Adipocyte (in vitro differentiated cells): ENCODE results near the gene RAB31.

Experiments
- DNase-seq: peaks from one replicate; pipeline ENCODE4 v3.0.0-alpha.2; 2015; ENCODE audit warnings: low read depth
- H3K27me3 ChIP-seq: replicated peaks from 2 replicates; pipeline ENCODE4 v1.7.0; 2013; ENCODE audit warnings: mild to moderate bottlenecking, low read length, moderate library complexity; ENCODE audit not compliant: control insufficient read depth, insufficient read depth
- H3K36me3 ChIP-seq: 2 replicates; pipeline ENCODE4 v1.7.0; 2013; ENCODE audit warnings: low read length, mild to moderate bottlenecking, moderate library complexity; ENCODE audit not compliant: control insufficient read depth, insufficient read depth, severe bottlenecking
- H3K4me1 ChIP-seq: 2 replicates; pipeline ENCODE4 v1.7.0; 2013; ENCODE audit warnings: mild to moderate bottlenecking, low read length, moderate library complexity; ENCODE audit not compliant: control insufficient read depth, insufficient read depth
- H3K4me3 ChIP-seq: 2 replicates; pipeline ENCODE4 v1.7.0; 2013; ENCODE audit warnings: mild to moderate bottlenecking, low read length, moderate library complexity
- H3K9ac ChIP-seq: 2 replicates; pipeline ENCODE4 v1.7.0; 2013; ENCODE audit warnings: mild to moderate bottlenecking, low read length, moderate library complexity
- H3K9me3 ChIP-seq: 2 replicates; pipeline ENCODE4 v1.7.0; 2013; ENCODE audit warnings: mild to moderate bottlenecking, low read length, moderate library complexity; ENCODE audit not compliant: control insufficient read depth

Gene RAB31

DNA sequence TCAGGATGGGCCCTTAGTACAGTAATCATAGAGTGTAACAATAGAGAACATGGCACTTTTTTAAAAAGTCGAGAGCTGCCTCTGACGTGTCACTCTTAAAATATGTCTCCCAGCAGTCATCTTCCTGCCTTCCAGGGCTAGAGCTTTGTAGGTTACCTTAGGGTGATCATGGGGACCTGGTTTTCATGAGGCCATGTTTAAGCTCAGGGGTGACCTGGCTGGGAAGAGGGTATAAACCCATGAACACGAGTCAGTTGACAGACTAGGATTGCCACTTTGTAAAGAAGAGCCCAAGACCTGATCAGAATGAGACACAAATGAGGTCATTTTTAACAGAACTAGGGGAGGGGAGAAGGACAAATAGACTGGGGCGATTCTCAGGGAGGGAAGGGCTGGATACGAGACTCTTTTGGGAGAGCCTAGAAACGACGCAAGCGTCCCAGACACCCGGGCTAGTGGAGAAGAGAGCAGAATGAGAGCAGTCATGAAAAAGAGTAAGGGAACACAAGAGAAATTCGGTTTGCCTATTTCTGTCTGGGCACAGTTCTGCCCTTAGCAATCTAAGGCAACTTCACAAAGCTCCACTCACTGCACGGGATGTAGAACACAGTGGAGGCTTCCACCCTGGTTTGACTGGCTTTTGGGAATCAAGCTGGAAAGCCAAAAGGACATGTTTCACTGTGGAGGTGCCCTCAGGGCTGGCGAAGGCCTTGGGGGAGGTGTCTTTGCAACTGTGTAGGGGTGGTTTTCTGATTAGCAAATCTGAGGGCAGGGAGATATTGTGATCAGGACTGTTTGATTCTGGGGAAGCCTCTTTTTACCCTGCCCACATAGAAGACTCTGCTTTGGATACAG is 1.8 kb upstream of the RAB31 start:
- no peaks in the 10 kb centered on the region for H3K27me3 ChIP-seq
- DNase-seq = peak; percentile 46
- no peaks in the 10 kb centered on the region for H3K9me3 ChIP-seq
- no peak overlapping the region for H3K4me3 ChIP-seq
- H3K9ac ChIP-seq = no peak overlapping the region
- H3K4me1 ChIP-seq = peaks cover 40% of the 10 kb centered on the region
- no peaks in the 10 kb centered on the region for H3K36me3 ChIP-seq

DNA sequence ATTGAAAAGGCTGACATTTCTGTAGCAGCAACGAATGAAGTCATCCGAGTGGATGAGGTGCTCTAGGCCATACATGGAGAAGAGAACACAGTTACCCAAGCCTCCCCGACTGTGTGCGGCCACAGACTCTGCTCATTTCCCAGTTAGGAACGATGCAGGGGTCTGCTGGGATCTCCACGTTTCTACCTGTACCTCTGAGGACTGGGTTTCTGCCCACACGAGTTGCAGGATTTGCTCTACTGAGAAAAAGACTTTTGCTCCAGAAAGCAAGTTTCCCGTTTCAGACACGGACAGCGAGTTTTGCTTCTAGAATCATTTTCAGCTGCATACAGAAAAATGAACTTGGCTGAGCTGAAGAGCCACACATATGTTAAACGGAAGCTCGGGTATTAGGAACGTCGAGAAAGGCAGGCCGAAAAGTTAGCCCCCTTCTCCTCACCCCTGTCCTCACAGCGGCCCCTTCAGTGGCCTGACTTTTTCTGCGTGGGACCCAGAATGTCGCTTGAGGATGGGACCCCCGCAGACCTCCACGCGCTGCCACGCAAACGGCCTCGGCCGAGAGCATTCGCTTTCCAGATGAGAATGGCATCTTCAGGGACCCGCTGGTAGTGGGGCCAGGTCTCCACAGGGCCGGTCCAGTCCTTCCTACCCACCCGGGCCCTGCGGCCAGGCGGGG is 582 bp upstream of the RAB31 start:
- H3K9ac ChIP-seq = peak overlapping the region; percentile 88
- H3K36me3 ChIP-seq = no peaks in the 10 kb centered on the region
- peaks cover 48% of the 10 kb centered on the region for H3K4me1 ChIP-seq
- peak overlapping the region; percentile 90 for H3K4me3 ChIP-seq
- DNase-seq = peak; percentile 61
- no peaks in the 10 kb centered on the region for H3K9me3 ChIP-seq
- H3K27me3 ChIP-seq = no peaks in the 10 kb centered on the region

DNA sequence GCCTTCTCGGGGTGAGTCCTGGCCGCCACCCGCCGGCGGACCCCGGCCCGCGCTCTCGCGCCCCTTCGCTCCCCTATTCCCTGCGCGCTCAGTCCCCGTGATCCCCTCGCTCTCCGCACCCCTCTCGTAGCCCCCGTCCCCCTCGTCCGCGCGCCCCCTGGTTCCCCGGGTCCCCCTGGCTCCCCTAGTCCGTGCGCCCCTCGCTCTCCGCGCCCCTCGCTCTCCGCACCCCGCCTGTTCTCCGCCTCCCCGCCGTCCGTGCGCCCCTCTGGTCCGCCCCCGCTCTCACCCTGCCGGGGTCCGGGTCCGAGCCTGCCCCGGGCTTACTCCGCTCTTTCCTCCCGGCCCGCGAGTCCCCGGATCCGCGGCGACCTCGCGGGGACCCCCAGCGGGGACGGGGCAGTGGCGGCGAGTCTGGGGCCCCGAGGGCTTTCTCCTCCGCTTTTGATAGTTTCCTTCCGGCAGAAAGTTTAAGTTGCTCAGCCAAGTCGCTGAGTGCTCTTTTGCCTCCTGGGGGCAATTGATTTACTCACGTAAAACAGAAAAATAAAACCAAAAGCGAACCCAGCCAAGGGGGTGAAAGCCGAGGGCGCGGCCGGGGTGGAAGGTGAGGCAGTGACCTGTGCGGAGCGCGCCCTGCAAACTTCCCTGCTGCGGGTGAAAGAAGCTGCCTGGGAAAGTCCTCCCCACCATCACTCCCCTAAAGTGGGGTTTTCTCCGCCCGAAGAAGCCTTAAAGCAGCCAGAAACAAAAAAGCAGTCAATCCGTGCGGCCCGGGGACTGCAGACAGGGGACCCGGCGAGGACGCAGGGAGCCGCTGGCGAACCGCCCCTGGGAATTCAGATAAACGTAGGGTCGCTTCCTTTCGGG is 568 bp downstream of the RAB31 start:
- DNase-seq = peak; percentile 48
- Histone ChIP-seq H3K27me3 (no peaks in the 10 kb centered on the region), H3K4me1 (peaks cover 53% of the 10 kb centered on the region)

DNA sequence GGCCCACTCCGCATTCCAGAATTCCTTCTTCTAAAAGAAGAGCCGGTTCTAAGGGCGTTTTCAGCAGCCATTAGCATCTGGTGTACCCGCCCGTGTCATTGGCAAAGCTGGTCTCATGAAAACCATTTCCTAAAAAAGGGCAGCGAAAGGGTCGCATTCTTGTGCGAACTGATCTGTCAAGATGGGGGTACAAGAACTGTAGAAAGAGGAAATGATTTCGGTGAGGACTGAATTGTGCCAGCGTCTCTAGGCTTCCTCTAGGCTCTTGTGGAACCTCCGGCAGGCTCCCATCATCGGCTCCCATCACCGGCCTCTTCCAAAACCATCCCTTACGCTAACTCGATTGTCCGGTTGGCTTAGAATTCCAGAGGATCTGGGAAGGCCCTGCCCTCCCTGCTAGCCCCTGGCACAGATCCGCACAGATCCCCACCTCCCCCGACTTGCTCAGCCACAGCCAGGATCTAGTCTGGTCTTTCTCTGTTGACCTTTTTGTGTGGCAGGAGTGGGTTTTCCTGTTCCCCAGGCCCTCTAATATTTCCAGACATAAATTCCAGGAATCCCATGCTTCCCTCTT is 1.3 kb downstream of the RAB31 start:
- H3K36me3 ChIP-seq = no peaks in the 10 kb centered on the region
- H3K4me1 ChIP-seq = peaks cover 53% of the 10 kb centered on the region
- peak overlapping the region; percentile 88 for H3K9ac ChIP-seq
- H3K9me3 ChIP-seq = no peaks in the 10 kb centered on the region
- peak overlapping the region; percentile 90 for H3K4me3 ChIP-seq
- no peaks in the 10 kb centered on the region for H3K27me3 ChIP-seq
- peak; percentile 33 for DNase-seq

More for the DNA sequence above, 568 bp downstream of the RAB31 start:
- no peaks in the 10 kb centered on the region for H3K36me3 ChIP-seq
- peak overlapping the region; percentile 88 for H3K9ac ChIP-seq
- H3K9me3 ChIP-seq = no peaks in the 10 kb centered on the region
- H3K4me3 ChIP-seq = peak overlapping the region; percentile 90

DNA sequence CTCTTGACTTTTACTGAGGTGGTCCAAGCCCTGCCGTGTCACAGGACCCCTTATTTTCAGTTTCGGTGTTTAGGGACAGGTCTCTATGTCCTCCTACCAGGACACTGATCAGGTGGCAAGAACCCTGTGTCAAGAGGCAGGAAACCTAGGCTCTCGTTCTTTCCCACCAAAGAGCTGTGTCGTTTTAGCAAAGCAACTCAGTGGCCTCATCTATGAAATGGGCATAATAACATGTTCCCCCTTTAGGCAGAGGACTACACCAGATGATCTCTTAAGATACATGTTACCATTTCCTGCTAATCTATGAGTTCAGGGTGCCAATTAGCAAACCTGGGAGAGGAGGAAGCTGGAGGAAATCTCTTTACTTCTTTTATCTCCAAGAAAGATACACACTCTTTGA is 1.9 kb downstream of the RAB31 start:
- H3K36me3 ChIP-seq = no peaks in the 10 kb centered on the region
- H3K9me3 ChIP-seq = no peaks in the 10 kb centered on the region
- H3K4me1 ChIP-seq = peaks cover 47% of the 10 kb centered on the region
- H3K4me3 ChIP-seq = peak overlapping the region; percentile 90
- no peaks in the 10 kb centered on the region for H3K27me3 ChIP-seq
- no peak for DNase-seq
- H3K9ac ChIP-seq = peak overlapping the region; percentile 88

DNA sequence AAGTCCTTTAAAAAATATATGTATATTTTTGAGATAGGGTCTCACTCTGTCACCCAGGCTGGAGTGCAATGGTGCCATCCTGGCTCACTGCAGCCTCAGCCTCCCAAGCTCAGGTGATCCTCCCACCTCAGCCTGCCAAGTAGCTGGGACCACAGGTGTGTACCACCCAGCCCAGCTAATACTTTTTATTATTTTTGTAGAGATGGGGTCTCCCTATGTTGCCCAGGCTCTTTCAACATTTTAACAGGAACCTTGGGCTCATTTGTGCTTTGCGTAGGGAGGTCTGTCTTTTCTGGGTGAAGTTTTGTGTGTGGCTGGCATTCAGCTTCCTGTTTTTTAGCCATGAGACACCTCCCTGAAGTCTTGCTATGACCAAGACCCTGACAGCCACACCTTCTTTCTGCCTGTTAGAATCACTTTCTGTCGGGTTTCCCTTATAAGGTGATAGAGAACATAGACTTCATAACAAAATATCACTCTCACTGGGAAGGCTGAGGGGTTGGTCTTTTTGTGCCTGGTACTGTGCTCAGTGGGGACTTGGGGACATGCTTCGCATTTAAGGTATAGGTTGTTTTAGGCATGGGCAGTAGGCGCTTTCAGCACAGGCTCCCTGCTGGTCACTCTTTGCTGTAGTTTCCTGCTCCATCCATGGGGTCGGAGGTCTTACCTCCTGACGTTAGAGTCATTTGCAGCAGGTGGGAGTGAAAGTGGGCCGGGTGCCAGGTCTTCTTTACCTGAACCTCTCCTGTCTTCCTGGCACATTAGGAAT is 3.4 kb downstream of the RAB31 start:
- Histone ChIP-seq H3K4me1 (peaks cover 33% of the 10 kb centered on the region), H3K9me3 (no peaks in the 10 kb centered on the region), H3K9ac (no peak overlapping the region), H3K27me3 (no peaks in the 10 kb centered on the region), H3K4me3 (no peak overlapping the region), H3K36me3 (no peaks in the 10 kb centered on the region)
- DNase-seq = no peak

DNA sequence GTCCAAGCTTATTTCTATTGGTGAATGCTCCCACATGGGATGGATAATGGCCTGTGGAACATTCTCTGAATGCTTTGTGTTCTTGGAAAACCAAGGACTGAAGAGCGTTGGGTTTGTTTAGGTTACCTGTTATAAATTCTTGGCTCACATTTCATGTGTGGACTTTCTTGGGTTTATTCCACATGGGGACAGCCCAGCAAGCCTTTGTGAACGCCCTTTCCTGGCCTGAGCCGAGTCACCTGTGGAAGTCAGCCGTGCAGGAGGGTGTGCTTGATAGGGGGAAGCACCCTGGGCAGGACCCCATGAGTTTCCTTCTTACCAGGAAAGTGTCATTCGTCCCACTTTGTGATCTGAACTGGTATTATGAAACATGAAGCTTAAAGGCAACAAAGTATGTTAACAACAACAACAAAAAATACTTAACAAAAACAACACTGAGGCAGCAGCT is 4.1 kb downstream of the RAB31 start:
- Histone ChIP-seq H3K27me3 (no peaks in the 10 kb centered on the region), H3K4me3 (no peak overlapping the region), H3K36me3 (no peaks in the 10 kb centered on the region), H3K4me1 (peaks cover 27% of the 10 kb centered on the region), H3K9me3 (no peaks in the 10 kb centered on the region), H3K9ac (no peak overlapping the region)
- DNase-seq = no peak

DNA sequence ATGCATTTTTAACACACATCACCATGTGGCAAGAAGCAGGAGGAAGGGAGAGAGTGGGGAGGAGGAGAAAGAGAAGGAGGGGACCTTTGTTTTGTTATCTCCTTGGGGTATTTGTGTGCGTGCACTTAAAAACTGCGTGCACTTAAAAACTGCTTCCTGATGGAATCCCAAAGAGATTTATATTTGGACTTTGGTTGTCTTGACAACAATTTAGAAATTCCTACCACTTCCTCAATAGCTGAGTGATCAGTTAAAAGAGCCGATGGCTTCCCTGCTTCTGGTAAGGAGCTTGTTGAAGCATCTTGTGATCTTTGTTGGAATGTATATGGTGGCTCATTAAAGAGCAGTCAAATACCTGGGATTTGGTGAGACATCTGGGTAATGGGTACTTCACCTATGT is 4.5 kb downstream of the RAB31 start:
- H3K36me3 ChIP-seq = no peaks in the 10 kb centered on the region
- peaks cover 22% of the 10 kb centered on the region for H3K4me1 ChIP-seq
- no peaks in the 10 kb centered on the region for H3K9me3 ChIP-seq
- no peak for DNase-seq
- no peak overlapping the region for H3K4me3 ChIP-seq
- H3K27me3 ChIP-seq = no peaks in the 10 kb centered on the region
- no peak overlapping the region for H3K9ac ChIP-seq

DNA sequence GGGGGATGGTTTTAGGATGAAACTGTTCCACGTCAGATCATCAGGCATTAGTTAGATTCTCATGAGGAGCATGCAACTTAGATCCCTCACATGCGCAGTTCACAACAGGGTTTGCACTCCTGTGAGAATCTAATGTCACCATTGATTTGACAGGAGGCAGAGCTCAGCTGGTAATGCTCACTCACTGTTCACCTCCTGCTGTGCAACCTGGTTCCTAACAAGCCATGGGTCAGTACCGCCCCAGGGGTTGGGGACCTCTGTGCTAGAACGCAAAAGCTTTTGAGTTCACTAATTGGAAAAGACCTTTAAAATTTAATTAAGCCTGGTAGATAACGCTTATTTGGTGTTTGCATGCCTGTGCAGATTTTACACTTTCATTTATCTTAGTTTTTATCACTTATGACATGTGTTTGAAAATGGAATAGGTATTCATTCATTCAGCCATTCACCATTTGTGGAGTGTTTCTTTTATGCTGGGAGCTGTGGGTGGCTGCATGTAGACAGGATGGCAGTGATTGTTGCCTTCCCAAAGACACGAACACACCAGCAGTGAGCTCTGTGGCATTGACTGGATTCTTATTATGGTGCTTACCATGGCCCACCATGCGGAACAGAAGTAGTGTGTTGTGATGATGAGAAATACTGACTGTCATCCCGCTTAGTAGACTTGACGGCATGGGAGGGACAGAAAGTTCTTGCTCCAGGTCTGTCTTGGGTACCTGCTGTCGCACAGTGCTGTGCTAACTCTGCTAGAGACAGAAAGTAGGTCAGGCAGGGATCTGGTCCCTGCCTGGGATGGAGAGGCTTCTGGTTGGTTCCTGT is 6.4 kb downstream of the RAB31 start:
- Histone ChIP-seq H3K27me3 (no peaks in the 10 kb centered on the region), H3K9me3 (no peaks in the 10 kb centered on the region), H3K9ac (no peak overlapping the region), H3K36me3 (no peaks in the 10 kb centered on the region), H3K4me1 (peaks cover 21% of the 10 kb centered on the region), H3K4me3 (no peak overlapping the region)
- no peak for DNase-seq

DNA sequence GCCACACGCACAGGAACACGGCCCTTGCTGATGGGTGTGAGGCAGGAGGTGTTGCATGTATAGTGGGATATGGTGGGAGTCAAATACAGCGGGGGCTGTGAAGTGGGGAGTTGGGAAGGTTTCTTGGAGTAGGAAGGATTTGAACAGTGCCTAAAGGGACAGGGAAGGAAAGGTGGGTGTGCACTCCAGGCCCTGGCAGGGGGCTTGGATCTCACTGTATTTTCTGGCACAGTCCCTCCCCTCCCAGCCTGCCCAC is 6.9 kb downstream of the RAB31 start:
- no peak for DNase-seq
- no peaks in the 10 kb centered on the region for H3K27me3 ChIP-seq
- H3K4me3 ChIP-seq = no peak overlapping the region
- H3K9ac ChIP-seq = no peak overlapping the region
- H3K9me3 ChIP-seq = no peaks in the 10 kb centered on the region
- H3K4me1 ChIP-seq = peaks cover 19% of the 10 kb centered on the region
- no peaks in the 10 kb centered on the region for H3K36me3 ChIP-seq
